SU-DHL-6 (cell line): ENCODE measurements around the gene THBS2.

Experiments
- EZH2phosphoT487 ChIP-seq: fragments of 200-600 bp; sonication (generic), shearing (Covaris generic); conservative IDR thresholded peaks from 2 replicates; pipeline ENCODE4 v1.6.1; 2018; ENCODE audit warnings: mild to moderate bottlenecking, antibody characterized with exemption, low read length, moderate library complexity, mixed read lengths
- TF ChIP-seq, protein P1 (sequence below): fragments of 200-600 bp; sonication (generic); IDR thresholded peaks from one replicate; pipeline ENCODE4 v1.5.1; 2017; ENCODE audit warnings: antibody characterized with exemption, mild to moderate bottlenecking, low read length, moderate library complexity; ENCODE audit not compliant: insufficient read depth, poor library complexity, severe bottlenecking

DNA sequence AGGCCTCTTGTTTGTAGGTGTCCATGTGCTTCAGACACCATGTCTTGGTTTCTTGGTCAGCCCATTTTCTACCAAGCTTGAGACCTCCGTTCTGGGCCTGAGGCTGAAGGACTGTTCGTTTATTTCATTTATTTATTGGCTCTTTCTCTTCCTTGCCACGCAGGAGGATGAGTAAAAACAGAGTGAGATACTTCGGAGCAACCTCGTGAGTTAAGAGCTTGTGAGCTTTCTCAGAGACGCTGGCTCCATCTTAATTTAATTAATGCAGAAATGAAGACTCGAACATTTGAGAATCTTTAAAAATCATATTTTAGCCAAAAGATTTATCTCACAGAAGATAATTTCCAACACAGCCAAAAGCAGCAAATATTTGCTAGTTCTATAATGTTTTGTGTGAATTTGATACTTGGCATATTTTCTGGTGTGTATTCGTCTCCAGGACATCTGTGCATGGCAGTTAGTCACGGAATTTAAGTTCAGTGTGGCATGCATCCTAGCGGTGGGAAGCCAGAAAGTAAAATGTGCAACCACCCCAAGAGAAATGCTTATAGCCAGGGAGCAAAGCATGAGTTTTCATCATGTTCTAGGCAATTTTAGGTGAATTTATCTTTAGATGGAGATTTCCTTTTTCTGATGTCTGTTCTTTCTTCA lies 76.0 kb downstream of the THBS2 start:
- TF ChIP-seq, protein P1, sequence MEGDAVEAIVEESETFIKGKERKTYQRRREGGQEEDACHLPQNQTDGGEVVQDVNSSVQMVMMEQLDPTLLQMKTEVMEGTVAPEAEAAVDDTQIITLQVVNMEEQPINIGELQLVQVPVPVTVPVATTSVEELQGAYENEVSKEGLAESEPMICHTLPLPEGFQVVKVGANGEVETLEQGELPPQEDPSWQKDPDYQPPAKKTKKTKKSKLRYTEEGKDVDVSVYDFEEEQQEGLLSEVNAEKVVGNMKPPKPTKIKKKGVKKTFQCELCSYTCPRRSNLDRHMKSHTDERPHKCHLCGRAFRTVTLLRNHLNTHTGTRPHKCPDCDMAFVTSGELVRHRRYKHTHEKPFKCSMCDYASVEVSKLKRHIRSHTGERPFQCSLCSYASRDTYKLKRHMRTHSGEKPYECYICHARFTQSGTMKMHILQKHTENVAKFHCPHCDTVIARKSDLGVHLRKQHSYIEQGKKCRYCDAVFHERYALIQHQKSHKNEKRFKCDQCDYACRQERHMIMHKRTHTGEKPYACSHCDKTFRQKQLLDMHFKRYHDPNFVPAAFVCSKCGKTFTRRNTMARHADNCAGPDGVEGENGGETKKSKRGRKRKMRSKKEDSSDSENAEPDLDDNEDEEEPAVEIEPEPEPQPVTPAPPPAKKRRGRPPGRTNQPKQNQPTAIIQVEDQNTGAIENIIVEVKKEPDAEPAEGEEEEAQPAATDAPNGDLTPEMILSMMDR: no peak
- TF ChIP-seq EZH2phosphoT487: no peak
